DND-41 (cell line): Measurements from ENCODE around the gene ZNF841.
A peak's percentile ranks its signal among the peaks of the same experiment; 100 is the strongest.

Experiments used
- ATAC-seq: fragments of 200-7000 bp; cut with Tn5 transposase; 3 replicates; pipeline ENCODE4 v1.9.1; 2021; ENCODE audit warnings: low read depth; ENCODE audit not compliant: insufficient read depth
- DNase-seq: peaks from one replicate; pipeline ENCODE4 v3.0.0-alpha.2; 2020
- H2AFZ ChIP-seq: 2 replicates; pipeline ENCODE4 v1.6.0; 2012; ENCODE audit warnings: low read depth, low read length
- H3K27ac ChIP-seq: 2 replicates; pipeline ENCODE4 v1.5.1; 2012; ENCODE audit warnings: low read length, inconsistent platforms
- H3K27me3 ChIP-seq: fragments of 200-600 bp; sonication (generic); 2 replicates; pipeline ENCODE4 v1.6.0; 2012; ENCODE audit warnings: low read length, mild to moderate bottlenecking, inconsistent platforms; ENCODE audit not compliant: insufficient read depth, poor library complexity
- H3K36me3 ChIP-seq: 2 replicates; pipeline ENCODE4 v1.5.1; 2012; ENCODE audit warnings: low read length, inconsistent platforms; ENCODE audit not compliant: insufficient read depth
- H3K4me1 ChIP-seq: 2 replicates; pipeline ENCODE4 v1.5.1; 2012; ENCODE audit warnings: mild to moderate bottlenecking, low read length; ENCODE audit not compliant: insufficient read depth
- H3K4me2 ChIP-seq: 2 replicates; pipeline ENCODE4 v1.6.0; 2012; ENCODE audit warnings: mild to moderate bottlenecking, moderate library complexity, low read length, inconsistent platforms; ENCODE audit not compliant: insufficient read depth
- H3K4me3 ChIP-seq, 2 experiments: fragments of 200-600 bp in 1 of 2; shearing (Covaris generic) in 1 of 2; 2 replicates each; pipeline ENCODE4 v1.5.1; 2012 to 2016; ENCODE audit warnings: inconsistent platforms in 2 of 2, low read length in 2 of 2, mild to moderate bottlenecking in 2 of 2, low read depth in 1 of 2, moderate library complexity in 1 of 2
- H3K79me2 ChIP-seq: 2 replicates; pipeline ENCODE4 v1.6.0; 2012; ENCODE audit warnings: low read length, inconsistent platforms; ENCODE audit not compliant: insufficient read depth
- H3K9ac ChIP-seq: 2 replicates; pipeline ENCODE4 v1.6.0; 2012; ENCODE audit warnings: low read depth, mild to moderate bottlenecking, inconsistent platforms, low read length, moderate library complexity
- H3K9me3 ChIP-seq: 2 replicates; pipeline ENCODE4 v1.5.1; 2012; ENCODE audit warnings: low read length, moderate library complexity, mild to moderate bottlenecking, inconsistent platforms; ENCODE audit not compliant: insufficient read depth, severe bottlenecking
- H4K20me1 ChIP-seq: 2 replicates; pipeline ENCODE4 v1.6.0; 2012; ENCODE audit warnings: low read length; ENCODE audit not compliant: insufficient read depth
- EZH2 ChIP-seq: IDR thresholded peaks from 3 replicates; pipeline ENCODE4 v1.6.1; 2012; ENCODE audit warnings: borderline replicate concordance, low read depth, mild to moderate bottlenecking, moderate library complexity, low read length, inconsistent platforms; ENCODE audit not compliant: severe bottlenecking
- TF ChIP-seq, protein P1 (sequence below): IDR thresholded peaks from 2 replicates; pipeline ENCODE4 v1.5.1; 2012; ENCODE audit warnings: borderline replicate concordance, low read length, moderate library complexity, mild to moderate bottlenecking; ENCODE audit not compliant: poor library complexity, severe bottlenecking; ENCODE audit errors: extremely low read depth

The ZNF841 gene

DNA sequence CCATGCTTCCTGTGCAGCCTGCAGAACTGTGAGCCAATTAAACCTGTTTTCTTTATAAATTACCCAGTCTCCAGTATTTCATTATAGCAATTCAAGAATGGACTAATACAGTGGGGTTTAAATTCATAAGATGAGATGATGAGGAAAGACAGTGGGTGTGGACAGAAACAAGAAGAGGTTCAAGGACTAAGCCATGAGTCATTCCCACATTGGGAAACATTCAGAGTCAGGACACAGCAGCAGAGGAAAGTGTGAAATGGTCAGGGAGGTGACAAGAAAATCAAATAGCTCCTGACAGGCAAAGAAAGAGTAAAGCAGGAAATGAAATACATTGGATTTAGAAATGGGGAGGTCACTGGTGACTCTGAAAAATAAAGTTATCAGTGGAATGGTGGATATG, 9.1 kb downstream of the ZNF841 start:
- Histone ChIP-seq H3K36me3 (peaks cover 93% of the 10 kb centered on the region), H3K9ac (no peak overlapping the region), H2AFZ (no peak overlapping the region), H3K4me2 (no peak overlapping the region), H3K4me3 (no peak overlapping the region), H3K27ac (no peak overlapping the region), H3K79me2 (peaks cover 21% of the 10 kb centered on the region), H4K20me1 (no peaks in the 10 kb centered on the region), H3K27me3 (no peaks in the 10 kb centered on the region), H3K4me1 (no peaks in the 10 kb centered on the region), H3K9me3 (peaks cover 34% of the 10 kb centered on the region)
- DNase-seq: no peak
- ATAC-seq: no peak
- TF ChIP-seq, protein P1, sequence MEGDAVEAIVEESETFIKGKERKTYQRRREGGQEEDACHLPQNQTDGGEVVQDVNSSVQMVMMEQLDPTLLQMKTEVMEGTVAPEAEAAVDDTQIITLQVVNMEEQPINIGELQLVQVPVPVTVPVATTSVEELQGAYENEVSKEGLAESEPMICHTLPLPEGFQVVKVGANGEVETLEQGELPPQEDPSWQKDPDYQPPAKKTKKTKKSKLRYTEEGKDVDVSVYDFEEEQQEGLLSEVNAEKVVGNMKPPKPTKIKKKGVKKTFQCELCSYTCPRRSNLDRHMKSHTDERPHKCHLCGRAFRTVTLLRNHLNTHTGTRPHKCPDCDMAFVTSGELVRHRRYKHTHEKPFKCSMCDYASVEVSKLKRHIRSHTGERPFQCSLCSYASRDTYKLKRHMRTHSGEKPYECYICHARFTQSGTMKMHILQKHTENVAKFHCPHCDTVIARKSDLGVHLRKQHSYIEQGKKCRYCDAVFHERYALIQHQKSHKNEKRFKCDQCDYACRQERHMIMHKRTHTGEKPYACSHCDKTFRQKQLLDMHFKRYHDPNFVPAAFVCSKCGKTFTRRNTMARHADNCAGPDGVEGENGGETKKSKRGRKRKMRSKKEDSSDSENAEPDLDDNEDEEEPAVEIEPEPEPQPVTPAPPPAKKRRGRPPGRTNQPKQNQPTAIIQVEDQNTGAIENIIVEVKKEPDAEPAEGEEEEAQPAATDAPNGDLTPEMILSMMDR: no peak
- TF ChIP-seq EZH2: no peak

DNA sequence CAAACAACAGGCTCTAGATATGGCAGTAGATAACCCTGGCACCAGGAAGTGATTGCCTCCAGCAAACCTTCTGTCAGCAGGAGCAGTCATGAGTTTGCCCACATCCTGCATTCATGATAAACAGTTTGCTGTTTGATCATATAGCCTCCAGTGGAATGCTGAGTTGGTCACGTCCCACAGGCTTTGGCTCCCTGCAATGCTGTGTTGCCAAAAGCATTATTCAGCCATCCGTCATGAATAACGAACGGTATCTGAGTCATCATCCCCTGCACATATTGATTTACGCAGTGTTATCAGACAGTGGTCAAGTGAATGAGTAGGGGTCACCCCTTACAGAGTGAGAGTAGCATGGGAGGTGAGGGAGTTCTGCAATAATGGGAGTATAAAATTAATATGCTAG, 25.1 kb downstream of the ZNF841 start:
- Histone ChIP-seq H3K36me3 (peaks cover 88% of the 10 kb centered on the region), H4K20me1 (no peaks in the 10 kb centered on the region), H3K9ac (no peak overlapping the region), H3K4me1 (0 out of 2 replicates have a peak, but pooled peaks cover 4% of the 10 kb centered on the region), H3K27me3 (no peaks in the 10 kb centered on the region), H3K27ac (no peak overlapping the region), H3K4me2 (no peak overlapping the region), H3K4me3 (no peak overlapping the region), H3K79me2 (no peaks in the 10 kb centered on the region), H2AFZ (no peak overlapping the region), H3K9me3 (peaks cover 56% of the 10 kb centered on the region)
- TF ChIP-seq, protein P1: no peak
- no peak for TF ChIP-seq EZH2
- ATAC-seq: no peak
- DNase-seq: peak; percentile 16

DNA sequence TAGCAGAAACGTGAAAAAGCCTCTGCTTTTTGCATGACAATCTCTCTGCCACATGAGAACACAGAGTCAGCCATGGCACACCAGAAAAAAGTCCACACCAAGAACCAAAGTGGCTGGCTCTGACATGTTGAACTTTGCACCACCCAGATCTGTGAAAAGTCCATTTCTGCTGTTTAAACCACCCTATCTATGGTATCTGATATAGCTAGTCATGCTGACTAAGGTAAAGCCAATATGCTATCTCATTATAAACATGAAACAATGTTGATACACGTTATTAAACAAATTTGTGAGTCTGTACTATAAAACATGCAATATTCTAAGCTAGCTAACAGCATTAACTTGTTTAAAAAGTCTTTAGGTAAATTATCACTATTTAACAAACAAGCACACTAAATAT, 25.9 kb downstream of the ZNF841 start:
- Histone ChIP-seq H3K9me3 (peaks cover 63% of the 10 kb centered on the region), H3K4me2 (no peak overlapping the region), H3K79me2 (no peaks in the 10 kb centered on the region), H3K27ac (no peak overlapping the region), H2AFZ (no peak overlapping the region), H4K20me1 (no peaks in the 10 kb centered on the region), H3K4me1 (0 out of 2 replicates have a peak, but pooled peaks cover 4% of the 10 kb centered on the region), H3K27me3 (no peaks in the 10 kb centered on the region), H3K9ac (no peak overlapping the region), H3K36me3 (peaks cover 87% of the 10 kb centered on the region), H3K4me3 (no peak overlapping the region)
- ATAC-seq (no peak), DNase-seq (no peak)
- TF ChIP-seq, protein P1: no peak
- TF ChIP-seq EZH2: no peak

DNA sequence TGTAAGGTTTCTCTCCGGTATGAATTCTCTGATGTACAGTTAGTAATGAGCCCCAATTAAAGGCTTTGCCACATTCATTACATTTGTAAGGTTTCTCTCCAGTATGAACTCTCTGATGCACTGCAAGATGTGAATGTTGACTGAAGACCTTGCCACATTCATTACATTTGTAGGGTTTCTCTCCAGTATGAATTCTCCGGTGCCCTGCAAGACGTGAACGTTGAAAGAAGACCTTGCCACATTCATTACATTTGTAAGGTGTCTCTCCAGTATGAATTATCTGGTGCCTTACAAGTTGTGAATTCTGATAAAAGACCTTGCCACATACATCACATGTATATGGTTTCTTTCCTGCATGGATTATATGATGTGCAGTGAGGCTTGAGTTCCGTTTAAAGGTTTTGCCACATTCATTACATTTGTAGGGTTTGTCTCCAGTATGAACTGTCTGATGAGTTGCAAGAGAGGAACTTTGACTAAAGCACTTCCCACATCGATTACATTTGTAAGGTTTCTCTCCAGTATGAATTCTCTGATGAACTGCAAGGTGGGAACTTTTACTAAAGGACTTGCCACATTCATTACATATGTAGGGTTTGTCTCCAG, 29.2 kb downstream of the ZNF841 start:
- H3K9me3 ChIP-seq: peaks cover 77% of the 10 kb centered on the region
- no peaks in the 10 kb centered on the region for H4K20me1 ChIP-seq
- no peak overlapping the region for H3K4me2 ChIP-seq
- no peaks in the 10 kb centered on the region for H3K27me3 ChIP-seq
- H3K4me1 ChIP-seq: 0 out of 2 replicates have a peak, but pooled peaks cover 4% of the 10 kb centered on the region
- ATAC-seq (no peak), DNase-seq (no peak)
- H3K9ac ChIP-seq: no peak overlapping the region
- no peaks in the 10 kb centered on the region for H3K79me2 ChIP-seq
- H2AFZ ChIP-seq: no peak overlapping the region
- H3K27ac ChIP-seq: no peak overlapping the region
- peaks cover 80% of the 10 kb centered on the region for H3K36me3 ChIP-seq
- TF ChIP-seq, protein P1: no peak
- no peak for TF ChIP-seq EZH2
- no peak overlapping the region for H3K4me3 ChIP-seq
